ENCODE data around the gene DNAH11. TPM values are rescaled to one million over a fixed set of nuclear protein-coding genes. Genes with fewer than 3 reads are reported as not detected.
"Not testable (repeated sequence)": the region's sequence is repeated elsewhere in the genome, so short reads cannot be mapped to it uniquely, and the experiment has no call there.

The DNAH11 gene
- total RNA-seq, 1 donor from 2014 or later, result under 0.01 TPM

- no peaks in the 10 kb centered on the region for H3K4me1 ChIP-seq (ENCODE audit: control insufficient read depth in 3 of 3, insufficient read depth in 3 of 3, low read length in 3 of 3)
- H3K9ac ChIP-seq (ENCODE audit: low read depth in 1 of 3, low read length in 3 of 3), result no peak overlapping the region
- H3K27ac ChIP-seq (ENCODE audit: low read depth, low read length), result no peak overlapping the region
- no peak overlapping the region for H3K4me3 ChIP-seq (ENCODE audit: low read length in 3 of 3)
- no peaks in the 10 kb centered on the region for H3K9me3 ChIP-seq (ENCODE audit: control insufficient read depth in 3 of 3, low read length in 3 of 3)
- no peaks in the 10 kb centered on the region for H3K36me3 ChIP-seq (ENCODE audit: control insufficient read depth in 3 of 3, insufficient read depth in 3 of 3, low read length in 3 of 3)
- peaks cover 0 to 2% (median 0%) of the 10 kb centered on the region in 3 donors for H3K27me3 ChIP-seq (ENCODE audit: control insufficient read depth in 3 of 3, insufficient read depth in 3 of 3, low read length in 3 of 3)
These were observed 189.1 kb downstream of the DNAH11 start for GRCh38 chr7:21731977-21732376.

GRCh38 chr7:21732956-21733355 lies 190.1 kb downstream of the DNAH11 start:
- H3K27ac ChIP-seq (ENCODE audit: low read depth, low read length); H3K4me3 ChIP-seq (ENCODE audit: low read length in 3 of 3); H3K27me3 ChIP-seq (ENCODE audit: control insufficient read depth in 3 of 3, insufficient read depth in 3 of 3, low read length in 3 of 3); H3K4me1 ChIP-seq (ENCODE audit: control insufficient read depth in 3 of 3, insufficient read depth in 3 of 3, low read length in 3 of 3); H3K36me3 ChIP-seq (ENCODE audit: control insufficient read depth in 3 of 3, insufficient read depth in 3 of 3, low read length in 3 of 3); H3K9me3 ChIP-seq (ENCODE audit: control insufficient read depth in 3 of 3, low read length in 3 of 3); H3K9ac ChIP-seq (ENCODE audit: low read depth in 1 of 3, low read length in 3 of 3): not testable (repeated sequence)

- Histone ChIP-seq H3K36me3 (ENCODE audit: control insufficient read depth in 3 of 3, insufficient read depth in 3 of 3, low read length in 3 of 3) (no peaks in the 10 kb centered on the region), H3K4me3 (ENCODE audit: low read length in 3 of 3) (no peak overlapping the region), H3K4me1 (ENCODE audit: control insufficient read depth in 3 of 3, insufficient read depth in 3 of 3, low read length in 3 of 3) (no peaks in the 10 kb centered on the region), H3K9me3 (ENCODE audit: control insufficient read depth in 3 of 3, low read length in 3 of 3) (no peaks in the 10 kb centered on the region), H3K27me3 (ENCODE audit: control insufficient read depth in 3 of 3, insufficient read depth in 3 of 3, low read length in 3 of 3) (peaks cover 0 to under 1% (median 0%) of the 10 kb centered on the region in 3 donors), H3K27ac (ENCODE audit: low read depth, low read length) (no peak overlapping the region), H3K9ac (ENCODE audit: low read depth in 1 of 3, low read length in 3 of 3) (no peak overlapping the region)
These were observed 191.0 kb downstream of the DNAH11 start for GRCh38 chr7:21733837-21734236.

- H3K9ac ChIP-seq (ENCODE audit: low read depth in 1 of 3, low read length in 3 of 3), result no peak overlapping the region
- no peak overlapping the region for H3K4me3 ChIP-seq (ENCODE audit: low read length in 3 of 3)
- H3K36me3 ChIP-seq (ENCODE audit: control insufficient read depth in 3 of 3, insufficient read depth in 3 of 3, low read length in 3 of 3), result no peaks in the 10 kb centered on the region
- no peak overlapping the region for H3K27ac ChIP-seq (ENCODE audit: low read depth, low read length)
- no peaks in the 10 kb centered on the region for H3K27me3 ChIP-seq (ENCODE audit: control insufficient read depth in 3 of 3, insufficient read depth in 3 of 3, low read length in 3 of 3)
- no peaks in the 10 kb centered on the region for H3K9me3 ChIP-seq (ENCODE audit: control insufficient read depth in 3 of 3, low read length in 3 of 3)
- no peaks in the 10 kb centered on the region for H3K4me1 ChIP-seq (ENCODE audit: control insufficient read depth in 3 of 3, insufficient read depth in 3 of 3, low read length in 3 of 3)
These were observed 200.7 kb downstream of the DNAH11 start for GRCh38 chr7:21743493-21743892.

GRCh38 chr7:21746949-21747348 lies 204.1 kb downstream of the DNAH11 start:
- no peak overlapping the region for H3K9ac ChIP-seq (ENCODE audit: low read depth in 1 of 3, low read length in 3 of 3)
- H3K36me3 ChIP-seq (ENCODE audit: control insufficient read depth in 3 of 3, insufficient read depth in 3 of 3, low read length in 3 of 3), result no peaks in the 10 kb centered on the region
- H3K9me3 ChIP-seq (ENCODE audit: control insufficient read depth in 3 of 3, low read length in 3 of 3), result no peaks in the 10 kb centered on the region
- H3K4me3 ChIP-seq (ENCODE audit: low read length in 3 of 3), result no peak overlapping the region
- no peaks in the 10 kb centered on the region for H3K4me1 ChIP-seq (ENCODE audit: control insufficient read depth in 3 of 3, insufficient read depth in 3 of 3, low read length in 3 of 3)
- H3K27me3 ChIP-seq (ENCODE audit: control insufficient read depth in 3 of 3, insufficient read depth in 3 of 3, low read length in 3 of 3), result no peaks in the 10 kb centered on the region
- H3K27ac ChIP-seq (ENCODE audit: low read depth, low read length), result no peak overlapping the region

- no peaks in the 10 kb centered on the region for H3K27me3 ChIP-seq (ENCODE audit: control insufficient read depth in 3 of 3, insufficient read depth in 3 of 3, low read length in 3 of 3)
- no peak overlapping the region for H3K27ac ChIP-seq (ENCODE audit: low read depth, low read length)
- H3K36me3 ChIP-seq (ENCODE audit: control insufficient read depth in 3 of 3, insufficient read depth in 3 of 3, low read length in 3 of 3), result no peaks in the 10 kb centered on the region
- no peak overlapping the region for H3K4me3 ChIP-seq (ENCODE audit: low read length in 3 of 3)
- H3K4me1 ChIP-seq (ENCODE audit: control insufficient read depth in 3 of 3, insufficient read depth in 3 of 3, low read length in 3 of 3), result no peaks in the 10 kb centered on the region
- no peak overlapping the region for H3K9ac ChIP-seq (ENCODE audit: low read depth in 1 of 3, low read length in 3 of 3)
- no peaks in the 10 kb centered on the region for H3K9me3 ChIP-seq (ENCODE audit: control insufficient read depth in 3 of 3, low read length in 3 of 3)
These were observed 205.0 kb downstream of the DNAH11 start for GRCh38 chr7:21747806-21748205.

GRCh38 chr7:21749378-21749777 lies 206.5 kb downstream of the DNAH11 start:
- no peaks in the 10 kb centered on the region for H3K27me3 ChIP-seq (ENCODE audit: control insufficient read depth in 3 of 3, insufficient read depth in 3 of 3, low read length in 3 of 3)
- H3K9me3 ChIP-seq (ENCODE audit: control insufficient read depth in 3 of 3, low read length in 3 of 3), result no peaks in the 10 kb centered on the region
- no peaks in the 10 kb centered on the region for H3K36me3 ChIP-seq (ENCODE audit: control insufficient read depth in 3 of 3, insufficient read depth in 3 of 3, low read length in 3 of 3)
- H3K4me3 ChIP-seq (ENCODE audit: low read length in 3 of 3), result no peak overlapping the region
- no peak overlapping the region for H3K27ac ChIP-seq (ENCODE audit: low read depth, low read length)
- no peaks in the 10 kb centered on the region for H3K4me1 ChIP-seq (ENCODE audit: control insufficient read depth in 3 of 3, insufficient read depth in 3 of 3, low read length in 3 of 3)
- H3K9ac ChIP-seq (ENCODE audit: low read depth in 1 of 3, low read length in 3 of 3), result no peak overlapping the region

- Histone ChIP-seq H3K9me3 (ENCODE audit: control insufficient read depth in 3 of 3, low read length in 3 of 3) (no peaks in the 10 kb centered on the region), H3K27ac (ENCODE audit: low read depth, low read length) (no peak overlapping the region), H3K36me3 (ENCODE audit: control insufficient read depth in 3 of 3, insufficient read depth in 3 of 3, low read length in 3 of 3) (no peaks in the 10 kb centered on the region), H3K4me3 (ENCODE audit: low read length in 3 of 3) (no peak overlapping the region), H3K9ac (ENCODE audit: low read depth in 1 of 3, low read length in 3 of 3) (no peak overlapping the region), H3K4me1 (ENCODE audit: control insufficient read depth in 3 of 3, insufficient read depth in 3 of 3, low read length in 3 of 3) (no peaks in the 10 kb centered on the region), H3K27me3 (ENCODE audit: control insufficient read depth in 3 of 3, insufficient read depth in 3 of 3, low read length in 3 of 3) (no peaks in the 10 kb centered on the region)
These were observed 210.2 kb downstream of the DNAH11 start for GRCh38 chr7:21753071-21753470.

- H3K4me1 ChIP-seq (ENCODE audit: control insufficient read depth in 3 of 3, insufficient read depth in 3 of 3, low read length in 3 of 3), result no peaks in the 10 kb centered on the region
- no peak overlapping the region for H3K9ac ChIP-seq (ENCODE audit: low read depth in 1 of 3, low read length in 3 of 3)
These were observed 212.1 kb downstream of the DNAH11 start for GRCh38 chr7:21754963-21755362.

GRCh38 chr7:21757537-21758282 lies 214.9 kb downstream of the DNAH11 start:
- H3K27me3 ChIP-seq (ENCODE audit: control insufficient read depth in 3 of 3, insufficient read depth in 3 of 3, low read length in 3 of 3), result no peaks in the 10 kb centered on the region
- no peaks in the 10 kb centered on the region for H3K36me3 ChIP-seq (ENCODE audit: control insufficient read depth in 3 of 3, insufficient read depth in 3 of 3, low read length in 3 of 3)
- H3K4me3 ChIP-seq (ENCODE audit: low read length in 3 of 3), result no peak overlapping the region
- H3K27ac ChIP-seq (ENCODE audit: low read depth, low read length), result no peak overlapping the region
- H3K9me3 ChIP-seq (ENCODE audit: control insufficient read depth in 3 of 3, low read length in 3 of 3), result no peaks in the 10 kb centered on the region
- no peak overlapping the region for H3K9ac ChIP-seq (ENCODE audit: low read depth in 1 of 3, low read length in 3 of 3)
- H3K4me1 ChIP-seq (ENCODE audit: control insufficient read depth in 3 of 3, insufficient read depth in 3 of 3, low read length in 3 of 3), result no peaks in the 10 kb centered on the region

More at GRCh38 chr7:21754963-21755362, 212.1 kb downstream of the DNAH11 start:
- Histone ChIP-seq H3K27me3 (ENCODE audit: control insufficient read depth in 3 of 3, insufficient read depth in 3 of 3, low read length in 3 of 3) (no peaks in the 10 kb centered on the region), H3K4me3 (ENCODE audit: low read length in 3 of 3) (no peak overlapping the region), H3K9me3 (ENCODE audit: control insufficient read depth in 3 of 3, low read length in 3 of 3) (no peaks in the 10 kb centered on the region), H3K27ac (ENCODE audit: low read depth, low read length) (no peak overlapping the region), H3K36me3 (ENCODE audit: control insufficient read depth in 3 of 3, insufficient read depth in 3 of 3, low read length in 3 of 3) (no peaks in the 10 kb centered on the region)

All from skeletal muscle tissue (tissue), 4 donors.